ENCODE results near the gene IGFL2. TPM values are rescaled to one million over a fixed set of nuclear protein-coding genes. Genes with fewer than 3 reads are reported as not detected.

The IGFL2 gene
- total and polyA plus RNA-seq, 9 of the 15 experiments (the other 6 are each of a cell fraction or from before 2014, with no cell fraction given), result 0.42 to 1.7 (median 0.75) TPM; not detected in 2

DNA sequence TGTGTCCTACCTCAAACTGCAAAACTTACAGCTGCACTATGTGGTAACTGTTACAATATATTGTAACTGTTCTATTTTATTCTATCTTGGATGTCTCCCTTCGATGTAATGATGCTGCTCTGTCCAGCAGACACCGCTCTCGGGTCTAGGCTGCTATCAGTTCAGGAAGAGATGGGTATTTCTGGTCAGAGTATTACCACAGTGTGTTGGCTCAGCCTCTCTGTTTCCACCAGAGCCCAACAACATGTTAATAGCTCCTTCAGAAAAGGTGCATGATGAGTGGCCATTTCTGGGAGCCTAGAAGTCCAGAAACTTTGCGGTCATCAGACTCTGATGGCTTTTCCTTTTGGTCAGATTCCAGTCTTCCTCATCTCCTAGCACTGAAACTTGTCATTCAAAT is 45.6 kb downstream of the IGFL2 start:
- Histone ChIP-seq H3K79me2 (ENCODE audit: control insufficient read depth, insufficient read depth, low read length) (no peaks in the 10 kb centered on the region), H3K9me1 (ENCODE audit: control insufficient read depth, insufficient read depth, low read length) (no peaks in the 10 kb centered on the region), H3K27me3 (ENCODE audit: control insufficient read depth in 2 of 2, insufficient read depth in 2 of 2, low read length in 2 of 2) (peaks cover 0 to 6% of the 10 kb centered on the region in 2 experiments; a peak in 4 of 5 replicates), H3K4me2 (ENCODE audit: insufficient read depth, low read length) (peak overlapping the region; percentile 41), H3K4me1 (replicated peaks in 1 of 2; ENCODE audit: control insufficient read depth in 2 of 2, insufficient read depth in 2 of 2, low read length in 2 of 2) (peaks cover 6 to 7% of the 10 kb centered on the region in 2 experiments; a peak in 4 of 5 replicates), H3K9ac (ENCODE audit: insufficient read depth in 1 of 2, low read depth in 2 of 2, low read length in 2 of 2) (no peak overlapping the region; a peak in 1 of 4 replicates), H3K4me3 (no peak overlapping the region), H3K27ac (ENCODE audit: extremely low read depth, low read depth, low read length) (peak overlapping the region; percentile 66; the same call in 2 of the 3 replicates), H4K20me1 (replicated peaks; ENCODE audit: control insufficient read depth, insufficient read depth, low read length) (no peaks in the 10 kb centered on the region), H2AFZ (ENCODE audit: low read depth, low read length) (peak overlapping the region; percentile 35; the same call in 1 of the 2 replicates), H3K9me3 (replicated peaks; ENCODE audit: control insufficient read depth, insufficient read depth, low read depth, low read length) (no peaks in the 10 kb centered on the region), H3K36me3 (ENCODE audit: control insufficient read depth, insufficient read depth, low read length) (no peaks in the 10 kb centered on the region)
- peak; percentile 69 for ATAC-seq
- WGBS (ENCODE audit: insufficient coverage, low coverage, missing lambda C conversion rate), result 9% methylated on average over 4 of the region's 4 CpGs
- DNase-seq (ENCODE audit: extremely low read depth in 1 of 4, low spot score in 3 of 4), result peak in 1 of 4 experiments; percentile 22
- in situ Hi-C loops (cut with MboI) (no loop called here), intact Hi-C loops (cut with micrococcal nuclease) (no loop called here)
- no peak for FAIRE-seq
- BruUV-seq (replicated peaks), result no TSS peak
- CTCF ChIA-PET (ENCODE audit: low intra/inter-chr PET ratio), result interaction anchor here (1.0 to 1.2 kb wide), 2 partner anchors 72 to 115 kb away, joined by 3 to 4 read pairs; no protein-coding TSS in a partner anchor
- POLR2A ChIA-PET, result interaction anchor here (0.5 to 1.4 kb wide), 7 partner anchors 12 to 302 kb away, joined by 3 to 5 read pairs (median 3); no protein-coding TSS in a partner anchor
- TF ChIP-seq SP1 (CRISPR knock-in tag; IDR thresholded peaks at IDR 0.05) (peak; percentile 17), TOE1 (IDR thresholded peaks at IDR 0.05; ENCODE audit: borderline replicate concordance) (no peak), TOE1 (CRISPR knock-in tag; IDR thresholded peaks at IDR 0.05; ENCODE audit: borderline replicate concordance, low read depth) (0 out of 2 replicates have a peak, but pooled peaks have one; percentile 36), IRF2 (CRISPR knock-in tag; IDR thresholded peaks at IDR 0.05) (no peak), SAFB (IDR thresholded peaks at IDR 0.05; ENCODE audit: borderline replicate concordance, low read depth, low read length) (no peak), CHD1 (IDR thresholded peaks at IDR 0.05; ENCODE audit: low read length) (peak; percentile 17)
- TF ChIP-seq, protein P1, sequence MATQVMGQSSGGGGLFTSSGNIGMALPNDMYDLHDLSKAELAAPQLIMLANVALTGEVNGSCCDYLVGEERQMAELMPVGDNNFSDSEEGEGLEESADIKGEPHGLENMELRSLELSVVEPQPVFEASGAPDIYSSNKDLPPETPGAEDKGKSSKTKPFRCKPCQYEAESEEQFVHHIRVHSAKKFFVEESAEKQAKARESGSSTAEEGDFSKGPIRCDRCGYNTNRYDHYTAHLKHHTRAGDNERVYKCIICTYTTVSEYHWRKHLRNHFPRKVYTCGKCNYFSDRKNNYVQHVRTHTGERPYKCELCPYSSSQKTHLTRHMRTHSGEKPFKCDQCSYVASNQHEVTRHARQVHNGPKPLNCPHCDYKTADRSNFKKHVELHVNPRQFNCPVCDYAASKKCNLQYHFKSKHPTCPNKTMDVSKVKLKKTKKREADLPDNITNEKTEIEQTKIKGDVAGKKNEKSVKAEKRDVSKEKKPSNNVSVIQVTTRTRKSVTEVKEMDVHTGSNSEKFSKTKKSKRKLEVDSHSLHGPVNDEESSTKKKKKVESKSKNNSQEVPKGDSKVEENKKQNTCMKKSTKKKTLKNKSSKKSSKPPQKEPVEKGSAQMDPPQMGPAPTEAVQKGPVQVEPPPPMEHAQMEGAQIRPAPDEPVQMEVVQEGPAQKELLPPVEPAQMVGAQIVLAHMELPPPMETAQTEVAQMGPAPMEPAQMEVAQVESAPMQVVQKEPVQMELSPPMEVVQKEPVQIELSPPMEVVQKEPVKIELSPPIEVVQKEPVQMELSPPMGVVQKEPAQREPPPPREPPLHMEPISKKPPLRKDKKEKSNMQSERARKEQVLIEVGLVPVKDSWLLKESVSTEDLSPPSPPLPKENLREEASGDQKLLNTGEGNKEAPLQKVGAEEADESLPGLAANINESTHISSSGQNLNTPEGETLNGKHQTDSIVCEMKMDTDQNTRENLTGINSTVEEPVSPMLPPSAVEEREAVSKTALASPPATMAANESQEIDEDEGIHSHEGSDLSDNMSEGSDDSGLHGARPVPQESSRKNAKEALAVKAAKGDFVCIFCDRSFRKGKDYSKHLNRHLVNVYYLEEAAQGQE (IDR thresholded peaks at IDR 0.05; ENCODE audit: borderline replicate concordance), result 0 out of 2 replicates have a peak, but pooled peaks have one; percentile 4
- TF ChIP-seq, protein P1 (CRISPR knock-in tag; IDR thresholded peaks at IDR 0.05; ENCODE audit: low read depth), result no peak
- TF ChIP-seq, protein P2, sequence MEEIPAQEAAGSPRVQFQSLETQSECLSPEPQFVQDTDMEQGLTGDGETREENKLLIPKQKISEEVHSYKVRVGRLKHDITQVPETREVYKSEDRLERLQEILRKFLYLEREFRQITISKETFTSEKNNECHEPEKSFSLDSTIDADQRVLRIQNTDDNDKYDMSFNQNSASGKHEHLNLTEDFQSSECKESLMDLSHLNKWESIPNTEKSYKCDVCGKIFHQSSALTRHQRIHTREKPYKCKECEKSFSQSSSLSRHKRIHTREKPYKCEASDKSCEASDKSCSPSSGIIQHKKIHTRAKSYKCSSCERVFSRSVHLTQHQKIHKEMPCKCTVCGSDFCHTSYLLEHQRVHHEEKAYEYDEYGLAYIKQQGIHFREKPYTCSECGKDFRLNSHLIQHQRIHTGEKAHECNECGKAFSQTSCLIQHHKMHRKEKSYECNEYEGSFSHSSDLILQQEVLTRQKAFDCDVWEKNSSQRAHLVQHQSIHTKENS (CRISPR knock-in tag; IDR thresholded peaks at IDR 0.05), result 0 out of 2 replicates have a peak, but pooled peaks have one; percentile 52
- TF ChIP-seq, protein P3, sequence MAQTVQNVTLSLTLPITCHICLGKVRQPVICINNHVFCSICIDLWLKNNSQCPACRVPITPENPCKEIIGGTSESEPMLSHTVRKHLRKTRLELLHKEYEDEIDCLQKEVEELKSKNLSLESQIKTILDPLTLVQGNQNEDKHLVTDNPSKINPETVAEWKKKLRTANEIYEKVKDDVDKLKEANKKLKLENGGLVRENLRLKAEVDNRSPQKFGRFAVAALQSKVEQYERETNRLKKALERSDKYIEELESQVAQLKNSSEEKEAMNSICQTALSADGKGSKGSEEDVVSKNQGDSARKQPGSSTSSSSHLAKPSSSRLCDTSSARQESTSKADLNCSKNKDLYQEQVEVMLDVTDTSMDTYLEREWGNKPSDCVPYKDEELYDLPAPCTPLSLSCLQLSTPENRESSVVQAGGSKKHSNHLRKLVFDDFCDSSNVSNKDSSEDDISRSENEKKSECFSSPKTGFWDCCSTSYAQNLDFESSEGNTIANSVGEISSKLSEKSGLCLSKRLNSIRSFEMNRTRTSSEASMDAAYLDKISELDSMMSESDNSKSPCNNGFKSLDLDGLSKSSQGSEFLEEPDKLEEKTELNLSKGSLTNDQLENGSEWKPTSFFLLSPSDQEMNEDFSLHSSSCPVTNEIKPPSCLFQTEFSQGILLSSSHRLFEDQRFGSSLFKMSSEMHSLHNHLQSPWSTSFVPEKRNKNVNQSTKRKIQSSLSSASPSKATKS (CRISPR knock-in tag; IDR thresholded peaks at IDR 0.05), result peak; percentile 53; the same call in 1 of the 2 replicates

All from K562 (cell line).